Neural cell (in vitro differentiated cells): ENCODE results near the gene SLC38A4. TPM values are rescaled to one million over a fixed set of nuclear protein-coding genes. Genes with fewer than 3 reads are reported as not detected.

Experiments
- H2AFZ ChIP-seq: fragments of 200-600, 300-800 bp; sonication (generic), shearing (Covaris generic); 2 replicates; pipeline ENCODE4 v1.6.0; 2014; ENCODE audit warnings: low read depth, mild to moderate bottlenecking, antibody characterized with exemption, low read length, moderate library complexity
- H3F3A ChIP-seq: fragments of 200-600 bp; shearing (Covaris generic); 2 replicates; pipeline ENCODE4 v1.6.1; 2016; ENCODE audit warnings: mild to moderate bottlenecking, moderate library complexity, mixed read lengths, antibody characterized with exemption, low read length; ENCODE audit not compliant: insufficient read depth, poor library complexity, severe bottlenecking
- H3K27ac ChIP-seq: fragments of 200-600, 300-800 bp; sonication (generic), shearing (Covaris generic); 2 replicates; pipeline ENCODE4 v1.5.1; 2014; ENCODE audit warnings: mild to moderate bottlenecking, low read length, moderate library complexity
- H3K27me3 ChIP-seq: fragments of 300-800, 200-600 bp; sonication (generic), shearing (Covaris generic); 2 replicates; pipeline ENCODE4 v1.6.0; 2014; ENCODE audit warnings: mild to moderate bottlenecking, low read depth, low read length, moderate library complexity; ENCODE audit not compliant: insufficient read depth
- H3K36me3 ChIP-seq: fragments of 300-800, 200-600 bp; sonication (generic), shearing (Covaris generic); 2 replicates; pipeline ENCODE4 v1.5.1; 2014; ENCODE audit warnings: mild to moderate bottlenecking, antibody characterized with exemption, low read length, moderate library complexity; ENCODE audit not compliant: insufficient read depth
- H3K4me2 ChIP-seq: fragments of 300-800, 200-600 bp; sonication (generic), shearing (Covaris generic); 2 replicates; pipeline ENCODE4 v1.6.0; 2014; ENCODE audit warnings: mild to moderate bottlenecking, low read length
- H3K4me3 ChIP-seq: fragments of 300-800, 200-600 bp; sonication (generic), shearing (Covaris generic); 2 replicates; pipeline ENCODE4 v1.5.1; 2014; ENCODE audit warnings: mild to moderate bottlenecking, low read length, moderate library complexity
- H3K79me2 ChIP-seq: fragments of 200-600 bp; shearing (Covaris generic); replicated peaks from 2 replicates; pipeline ENCODE4 v1.6.0; 2014; ENCODE audit warnings: mild to moderate bottlenecking, low read length, moderate library complexity; ENCODE audit not compliant: insufficient read depth
- H3K9ac ChIP-seq: fragments of 300-800, 200-600 bp; sonication (generic), shearing (Covaris generic); 2 replicates; pipeline ENCODE4 v1.6.1; 2016; ENCODE audit warnings: mild to moderate bottlenecking, low read length, mixed read lengths
- H3K9me2 ChIP-seq: fragments of 200-600 bp; shearing (Covaris generic); 2 replicates; pipeline ENCODE4 v1.6.1; 2016; ENCODE audit warnings: mild to moderate bottlenecking, low read length, mixed read lengths; ENCODE audit not compliant: insufficient read depth
- H3K9me3 ChIP-seq: fragments of 200-600, 300-800 bp; sonication (generic), shearing (Covaris generic); 2 replicates; pipeline ENCODE4 v1.6.1; 2016; ENCODE audit warnings: mild to moderate bottlenecking, mixed run types, low read length, moderate library complexity, mixed read lengths
- H4K20me1 ChIP-seq: fragments of 200-600 bp; shearing (Covaris generic); 2 replicates; pipeline ENCODE4 v1.6.1; 2016; ENCODE audit warnings: mild to moderate bottlenecking, mixed run types; ENCODE audit not compliant: insufficient read depth
- CTCF ChIP-seq: fragments of 450-650 bp; IDR thresholded peaks from 2 replicates; pipeline ENCODE4 v1.5.1; 2014; ENCODE audit warnings: antibody characterized with exemption, mild to moderate bottlenecking, moderate library complexity; ENCODE audit not compliant: poor library complexity, severe bottlenecking
- EP300 ChIP-seq: fragments of 450-650 bp; conservative IDR thresholded peaks from 2 replicates; pipeline ENCODE4 v1.6.1; 2014; ENCODE audit warnings: antibody characterized with exemption, mild to moderate bottlenecking, moderate library complexity; ENCODE audit not compliant: poor library complexity, severe bottlenecking
- EZH2 ChIP-seq: fragments of 200-600, 300-800 bp; shearing (Covaris generic), sonication (generic); IDR thresholded peaks from 2 replicates; pipeline ENCODE4 v1.6.1; 2014; ENCODE audit warnings: antibody characterized with exemption, low read length, borderline replicate concordance, mild to moderate bottlenecking; ENCODE audit not compliant: insufficient read depth, poor library complexity, severe bottlenecking
- MXI1 ChIP-seq: fragments of 450-650 bp; conservative IDR thresholded peaks from 2 replicates; pipeline ENCODE4 v1.6.1; 2014; ENCODE audit warnings: antibody characterized with exemption, mild to moderate bottlenecking; ENCODE audit not compliant: poor library complexity, severe bottlenecking
- POLR2AphosphoS5 ChIP-seq: IDR thresholded peaks from 2 replicates; pipeline ENCODE4 v1.6.1; 2012
- RAD21 ChIP-seq: fragments of 450-650 bp; conservative IDR thresholded peaks from 2 replicates; pipeline ENCODE4 v1.6.1; 2014; ENCODE audit warnings: antibody characterized with exemption, mild to moderate bottlenecking, moderate library complexity
- REST ChIP-seq: IDR thresholded peaks from 2 replicates; pipeline ENCODE4 v1.6.1; 2012; ENCODE audit warnings: borderline replicate concordance
- SMC3 ChIP-seq: fragments of 450-650 bp; conservative IDR thresholded peaks from 2 replicates; pipeline ENCODE4 v1.6.1; 2014; ENCODE audit warnings: antibody characterized with exemption, mild to moderate bottlenecking, moderate library complexity; ENCODE audit not compliant: poor library complexity
- TAF1 ChIP-seq: IDR thresholded peaks from 2 replicates; pipeline ENCODE4 v1.6.1; 2012; ENCODE audit warnings: low read depth
- polyA plus RNA-seq: library from polyadenylated mRNA; depleted of rRNA; stranded (reverse); fragments of >200 nt; gene quantifications from 2 replicates; pipeline ENCODE4 v1.2.3, GENCODE V29; 2014

Gene SLC38A4
- polyA plus RNA-seq, 1 donor from 2014 or later = not detected

GRCh38 chr12:46801293-46801692 lies 24.5 kb downstream of the SLC38A4 start:
- Histone ChIP-seq H3K9me2 (no peaks in the 10 kb centered on the region), H3K79me2 (no peaks in the 10 kb centered on the region), H3K27ac (no peak overlapping the region), H3F3A (no peaks in the 10 kb centered on the region), H3K4me3 (no peak overlapping the region), H4K20me1 (no peaks in the 10 kb centered on the region), H3K27me3 (no peaks in the 10 kb centered on the region), H3K36me3 (no peaks in the 10 kb centered on the region), H3K9ac (no peak overlapping the region), H3K9me3 (no peaks in the 10 kb centered on the region), H2AFZ (no peak overlapping the region), H3K4me2 (no peak overlapping the region)
- TF ChIP-seq REST (no peak), SMC3 (no peak), CTCF (no peak), EP300 (no peak), MXI1 (no peak), RAD21 (no peak), TAF1 (no peak), EZH2 (no peak), POLR2AphosphoS5 (no peak)

- H3K79me2 ChIP-seq = no peaks in the 10 kb centered on the region
- H3K36me3 ChIP-seq = no peaks in the 10 kb centered on the region
- H4K20me1 ChIP-seq = no peaks in the 10 kb centered on the region
- H3K9ac ChIP-seq = no peak overlapping the region
- no peaks in the 10 kb centered on the region for H3K27me3 ChIP-seq
- H3K4me3 ChIP-seq = no peak overlapping the region
- H3K9me2 ChIP-seq = no peaks in the 10 kb centered on the region
- TF ChIP-seq SMC3 (no peak), EP300 (no peak), MXI1 (no peak), TAF1 (no peak), CTCF (no peak), RAD21 (no peak), POLR2AphosphoS5 (no peak), EZH2 (no peak), REST (no peak)
- no peaks in the 10 kb centered on the region for H3F3A ChIP-seq
- H3K9me3 ChIP-seq = no peaks in the 10 kb centered on the region
- H3K27ac ChIP-seq = no peak overlapping the region
- H3K4me2 ChIP-seq = no peak overlapping the region
- no peak overlapping the region for H2AFZ ChIP-seq
These were observed 25.6 kb downstream of the SLC38A4 start for GRCh38 chr12:46800160-46800559.
